GM12878 (cell line): Measurements from ENCODE around the gene PKD1. TPM values are rescaled to one million over a fixed set of nuclear protein-coding genes. Genes with fewer than 3 reads are reported as not detected.

Experiments used
- ATAC-seq: fragments of 200-7000 bp; cut with Tn5 transposase; 3 replicates; pipeline ENCODE4 v1.9.1; 2020; ENCODE audit warnings: mild to moderate bottlenecking, moderate library complexity
- BruUV-seq: library from RNA; stranded (reverse); fragments of 400-500 nt; replicated peaks from 2 replicates; lab custom pipeline; 2021; lab: Mats Ljungman, UMichigan
- CTCF ChIA-PET: fragments of 300-600 bp; sonication (Branson Sonifier 250); formaldehyde crosslinking; extraction: SDS; loops from one replicate; lab custom pipeline; 2021; ENCODE audit warnings: inconsistent platforms; lab: Yijun Ruan, JAX
- POLR2A ChIA-PET: fragments of 350-600 bp; formaldehyde crosslinking; extraction: SDS; loops from one replicate; lab custom pipeline; 2021; ENCODE audit warnings: inconsistent platforms; lab: Charles Lee
- RAD21 ChIA-PET: fragments of 300-600 bp; sonication (Branson Sonifier 250); formaldehyde crosslinking; loops from one replicate; lab custom pipeline; 2023; ENCODE audit warnings: antibody characterized with exemption; ENCODE audit not compliant: unreplicated experiment; lab: Charles Lee
- SMC1A ChIA-PET: fragments of 300-600 bp; sonication (Branson Sonifier 250); formaldehyde crosslinking; loops from one replicate; lab custom pipeline; 2023; ENCODE audit not compliant: unreplicated experiment, uncharacterized antibody; lab: Charles Lee
- DNase-seq: peaks from one replicate; pipeline ENCODE4 v3.0.0-alpha.2; 2011; ENCODE audit warnings: low read depth, low spot score
- FAIRE-seq: peaks from 3 replicates; lab custom pipeline; 2011; peaks lifted over from hg19 to GRCh38; lab: Jason Lieb, UNC
- H2AFZ ChIP-seq: 2 replicates; pipeline ENCODE4 v1.6.0; 2011; ENCODE audit warnings: low read depth, low read length, control low read depth; ENCODE audit not compliant: control insufficient read depth
- H3K27ac ChIP-seq: 2 replicates; pipeline ENCODE4 v1.5.1; 2011; ENCODE audit warnings: control low read depth; ENCODE audit not compliant: control insufficient read depth, insufficient read depth
- H3K27me3 ChIP-seq, 2 experiments: replicated peaks in 1 of 2; 2 replicates each; pipeline versions ENCODE4 v1.6.0 to v1.6.1; 2011; ENCODE audit warnings: low read length in 1 of 2; ENCODE audit not compliant: control insufficient read depth in 2 of 2, insufficient read depth in 2 of 2
- H3K36me3 ChIP-seq, 2 experiments: 2 replicates each; pipeline ENCODE4 v1.5.1; 2011; ENCODE audit warnings: low read length in 1 of 2; ENCODE audit not compliant: control insufficient read depth in 2 of 2, insufficient read depth in 2 of 2
- H3K4me1 ChIP-seq: 2 replicates; pipeline ENCODE4 v1.6.1; 2011; ENCODE audit warnings: mild to moderate bottlenecking, low read length, moderate library complexity, mixed read lengths; ENCODE audit not compliant: control insufficient read depth, insufficient read depth
- H3K4me2 ChIP-seq: 2 replicates; pipeline ENCODE4 v1.6.0; 2011; ENCODE audit warnings: control low read depth; ENCODE audit not compliant: control insufficient read depth, insufficient read depth
- H3K4me3 ChIP-seq: fragments of 200-600 bp; sonication (generic); 2 replicates; pipeline ENCODE4 v1.5.1; 2016
- H3K79me2 ChIP-seq: 2 replicates; pipeline ENCODE4 v1.6.0; 2011; ENCODE audit warnings: low read length; ENCODE audit not compliant: control insufficient read depth, insufficient read depth
- H3K9ac ChIP-seq: 2 replicates; pipeline ENCODE4 v1.8.0; 2011; ENCODE audit warnings: low read length, control low read depth, mixed read lengths; ENCODE audit not compliant: control insufficient read depth, insufficient read depth
- H3K9me3 ChIP-seq: replicated peaks from 3 replicates; pipeline ENCODE4 v1.5.1; 2011; ENCODE audit warnings: mild to moderate bottlenecking, low read length; ENCODE audit not compliant: control insufficient read depth, insufficient read depth
- H4K20me1 ChIP-seq: 2 replicates; pipeline ENCODE4 v1.6.0; 2011; ENCODE audit not compliant: control insufficient read depth, insufficient read depth
- CHD1 ChIP-seq: IDR thresholded peaks from 2 replicates; pipeline ENCODE4 v1.6.1; 2012; ENCODE audit warnings: low read depth, low read length, improper control_type of control experiment
- CHD2 ChIP-seq: IDR thresholded peaks from 2 replicates; pipeline ENCODE4 v1.6.1; 2011; ENCODE audit warnings: low read depth, low read length, improper control_type of control experiment, borderline replicate concordance
- EGR1 ChIP-seq, 2 experiments: IDR thresholded peaks; 1 replicate in 1 of 2; 2 replicates in 1 of 2; pipeline ENCODE4 v1.6.1; 2011 to 2012; ENCODE audit warnings: low read depth in 2 of 2, low read length in 2 of 2, borderline replicate concordance in 1 of 2, mild to moderate bottlenecking in 1 of 2, moderate library complexity in 1 of 2
- FOXK2 ChIP-seq: fragments of 450-650 bp; IDR thresholded peaks from 2 replicates; pipeline ENCODE4 v1.6.1; 2017; ENCODE audit warnings: mild to moderate bottlenecking, moderate library complexity
- GABPA ChIP-seq: IDR thresholded peaks from 2 replicates; pipeline ENCODE4 v1.6.1; 2014; ENCODE audit warnings: antibody characterized with exemption, low read depth, mild to moderate bottlenecking, inconsistent platforms
- IRF4 ChIP-seq: IDR thresholded peaks from 2 replicates; pipeline ENCODE4 v1.6.1; 2011; ENCODE audit warnings: low read depth, low read length
- PRDM15 ChIP-seq: fragments of 450-650 bp; formaldehyde crosslinking; IDR thresholded peaks from 2 replicates; pipeline ENCODE4 v1.4.0; 2020; ENCODE audit warnings: mild to moderate bottlenecking, moderate library complexity
- RAD51 ChIP-seq: fragments of 450-650 bp; IDR thresholded peaks from 2 replicates; pipeline ENCODE4 v1.6.1; 2016; ENCODE audit warnings: moderate library complexity, mild to moderate bottlenecking, inconsistent platforms
- whole genome bisulfite sequencing: methylation state at CpG from one replicate; pipeline ENCODE4 v1.1.6; 2016; ENCODE audit warnings: low lambda C conversion rate; ENCODE audit not compliant: insufficient replicate concordance, insufficient coverage; ENCODE audit errors: missing lambda C conversion rate; 5-methylcytosine and 5-hydroxymethylcytosine counted together
- in situ Hi-C: fragments of 300-500 bp; cut with MboI; formaldehyde crosslinking; loops from 9 replicates; pipeline ENCODE4 v1.14.3; 2018; ENCODE audit warnings: mixed read lengths
- intact Hi-C: fragments of 100-400 bp; cut with micrococcal nuclease; formaldehyde crosslinking; loops from one replicate; pipeline ENCODE4 v1.14.2; 2022; ENCODE audit not compliant: unreplicated experiment
- polyA plus RNA-seq, 11 experiments: library from polyadenylated mRNA; depleted of rRNA in 4 of 11; unstranded in 6 of 11; stranded (reverse) in 5 of 11; fragments of >200 nt; fragmentation: Nextera tagmentation in 4 of 11; fragmentation: Illumina TruSeq in 1 of 11; extraction: Ambion mirVana in 4 of 11; extraction: Trizol in 1 of 11; gene quantifications; 1 replicate in 1 of 11; 2 replicates in 10 of 11; pipeline versions ENCODE4 v1.2.1 to v1.2.3, GENCODE V29; 2011 to 2016; ENCODE audit warnings: inconsistent platforms in 2 of 11, missing spikeins in 2 of 11, low read depth in 1 of 11
- total RNA-seq, 4 experiments: library from RNA; depleted of rRNA in 3 of 4; stranded (reverse); fragments of >200 nt in 3 of 4; fragmentation: Illumina TruSeq in 1 of 4; extraction: Trizol in 1 of 4; gene quantifications; 2 replicates each; pipeline versions ENCODE4 v1.2.1 to v1.2.3, GENCODE V29; 2013 to 2021
- TF ChIP-seq, protein P1 (sequence below): fragments of 450-650 bp; IDR thresholded peaks from 2 replicates; pipeline ENCODE4 v1.6.1; 2016; ENCODE audit warnings: mild to moderate bottlenecking
- TF ChIP-seq, protein P2 (sequence below): fragments of 150-350 bp; IDR thresholded peaks from 2 replicates; pipeline ENCODE4 v1.6.1; 2016; ENCODE audit warnings: low read depth, low read length

PKD1 gene
- total and polyA plus RNA-seq, 10 of the 15 experiments (the other 5 are each of a cell fraction or from before 2014, with no cell fraction given) = 0.11 to 62.0 (median 6.1) TPM

DNA sequence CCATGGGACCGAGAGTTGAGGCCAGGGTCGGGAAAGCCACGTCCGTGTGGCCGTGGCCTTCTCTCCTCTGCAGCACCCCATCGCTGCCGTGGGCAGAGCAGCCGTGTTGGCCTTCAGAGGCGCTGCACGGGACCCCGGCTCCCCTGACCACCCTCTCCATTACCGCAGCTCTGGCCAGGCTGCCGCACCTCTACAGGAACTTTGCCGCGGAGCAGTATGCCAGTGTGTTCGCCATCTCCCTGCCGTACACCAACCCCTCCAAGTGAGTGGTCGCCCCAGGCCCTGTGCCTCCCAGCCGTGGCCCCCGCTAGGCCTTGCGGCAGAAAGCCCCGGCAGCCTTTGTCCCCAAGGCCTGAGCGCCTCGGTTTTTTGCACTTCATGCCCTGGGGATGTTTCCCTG, 60.1 kb downstream of the PKD1 start:
- ChIA-PET POLR2A (interaction anchor here (0.6 kb wide), 1 partner anchor 80 kb away, joined by 4 read pairs; the partner anchor contains the start of gene TRAF7), SMC1A (no interaction called here), RAD21 (no interaction called here), CTCF (no interaction called here)
- H3K27me3 ChIP-seq = no peaks in the 10 kb centered on the region
- no peak for FAIRE-seq
- H3K4me2 ChIP-seq = no peak overlapping the region
- no peak overlapping the region for H3K4me3 ChIP-seq
- ATAC-seq = no peak
- no TSS peak for BruUV-seq
- intact Hi-C loops (no loop called here), in situ Hi-C loops (no loop called here)
- DNase-seq = no peak
- H2AFZ ChIP-seq = no peak overlapping the region
- H4K20me1 ChIP-seq = no peaks in the 10 kb centered on the region
- WGBS = 92% methylated on average over 21 of the region's 24 CpGs
- no peak overlapping the region for H3K27ac ChIP-seq
- no peak overlapping the region for H3K9ac ChIP-seq
- peaks cover 0 to 7% of the 10 kb centered on the region in 2 experiments; a peak in 3 of 4 replicates for H3K36me3 ChIP-seq
- TF ChIP-seq CHD2 (no peak), EGR1 (IDR thresholded peaks at IDR 0.05; ENCODE audit: borderline replicate concordance in 1 of 2, low read depth in 2 of 2, low read length in 2 of 2) (no peak), RAD51 (no peak)
- TF ChIP-seq, protein P1, sequence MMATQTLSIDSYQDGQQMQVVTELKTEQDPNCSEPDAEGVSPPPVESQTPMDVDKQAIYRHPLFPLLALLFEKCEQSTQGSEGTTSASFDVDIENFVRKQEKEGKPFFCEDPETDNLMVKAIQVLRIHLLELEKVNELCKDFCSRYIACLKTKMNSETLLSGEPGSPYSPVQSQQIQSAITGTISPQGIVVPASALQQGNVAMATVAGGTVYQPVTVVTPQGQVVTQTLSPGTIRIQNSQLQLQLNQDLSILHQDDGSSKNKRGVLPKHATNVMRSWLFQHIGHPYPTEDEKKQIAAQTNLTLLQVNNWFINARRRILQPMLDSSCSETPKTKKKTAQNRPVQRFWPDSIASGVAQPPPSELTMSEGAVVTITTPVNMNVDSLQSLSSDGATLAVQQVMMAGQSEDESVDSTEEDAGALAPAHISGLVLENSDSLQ = no peak
- no peaks in the 10 kb centered on the region for H3K4me1 ChIP-seq
- H3K79me2 ChIP-seq = no peaks in the 10 kb centered on the region
- no peaks in the 10 kb centered on the region for H3K9me3 ChIP-seq

GRCh38 chr16:2074071-2074470, 61.6 kb downstream of the PKD1 start:
- intact Hi-C loops = no loop called here
- ChIA-PET POLR2A (no interaction called here), CTCF (no interaction called here), SMC1A (no interaction called here), RAD21 (no interaction called here)
- no peaks in the 10 kb centered on the region for H4K20me1 ChIP-seq
- no peaks in the 10 kb centered on the region for H3K4me1 ChIP-seq
- no peaks in the 10 kb centered on the region for H3K27me3 ChIP-seq
- H3K36me3 ChIP-seq = peaks cover 0 to 7% of the 10 kb centered on the region in 2 experiments; a peak in 3 of 4 replicates
- in situ Hi-C loops = no loop called here
- FAIRE-seq (no peak), DNase-seq (no peak), ATAC-seq (no peak)
- no peaks in the 10 kb centered on the region for H3K79me2 ChIP-seq
- no peaks in the 10 kb centered on the region for H3K9me3 ChIP-seq
- 89% methylated on average over 14 of the region's 20 CpGs for WGBS
- H3K27ac ChIP-seq = no peak overlapping the region
- H2AFZ ChIP-seq = no peak overlapping the region
- H3K4me3 ChIP-seq = no peak overlapping the region
- no peak overlapping the region for H3K9ac ChIP-seq
- no TSS peak for BruUV-seq
- no peak overlapping the region for H3K4me2 ChIP-seq
- no peak for TF ChIP-seq CHD1
- no peak for TF ChIP-seq FOXK2
- TF ChIP-seq, protein P2, sequence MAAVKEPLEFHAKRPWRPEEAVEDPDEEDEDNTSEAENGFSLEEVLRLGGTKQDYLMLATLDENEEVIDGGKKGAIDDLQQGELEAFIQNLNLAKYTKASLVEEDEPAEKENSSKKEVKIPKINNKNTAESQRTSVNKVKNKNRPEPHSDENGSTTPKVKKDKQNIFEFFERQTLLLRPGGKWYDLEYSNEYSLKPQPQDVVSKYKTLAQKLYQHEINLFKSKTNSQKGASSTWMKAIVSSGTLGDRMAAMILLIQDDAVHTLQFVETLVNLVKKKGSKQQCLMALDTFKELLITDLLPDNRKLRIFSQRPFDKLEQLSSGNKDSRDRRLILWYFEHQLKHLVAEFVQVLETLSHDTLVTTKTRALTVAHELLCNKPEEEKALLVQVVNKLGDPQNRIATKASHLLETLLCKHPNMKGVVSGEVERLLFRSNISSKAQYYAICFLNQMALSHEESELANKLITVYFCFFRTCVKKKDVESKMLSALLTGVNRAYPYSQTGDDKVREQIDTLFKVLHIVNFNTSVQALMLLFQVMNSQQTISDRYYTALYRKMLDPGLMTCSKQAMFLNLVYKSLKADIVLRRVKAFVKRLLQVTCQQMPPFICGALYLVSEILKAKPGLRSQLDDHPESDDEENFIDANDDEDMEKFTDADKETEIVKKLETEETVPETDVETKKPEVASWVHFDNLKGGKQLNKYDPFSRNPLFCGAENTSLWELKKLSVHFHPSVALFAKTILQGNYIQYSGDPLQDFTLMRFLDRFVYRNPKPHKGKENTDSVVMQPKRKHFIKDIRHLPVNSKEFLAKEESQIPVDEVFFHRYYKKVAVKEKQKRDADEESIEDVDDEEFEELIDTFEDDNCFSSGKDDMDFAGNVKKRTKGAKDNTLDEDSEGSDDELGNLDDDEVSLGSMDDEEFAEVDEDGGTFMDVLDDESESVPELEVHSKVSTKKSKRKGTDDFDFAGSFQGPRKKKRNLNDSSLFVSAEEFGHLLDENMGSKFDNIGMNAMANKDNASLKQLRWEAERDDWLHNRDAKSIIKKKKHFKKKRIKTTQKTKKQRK = no peak
- TF ChIP-seq PRDM15 (CRISPR knock-in tag) = no peak
- TF ChIP-seq IRF4 = no peak
- no peak for TF ChIP-seq GABPA
